Osteoblast (primary cell): ENCODE measurements around the gene TRIM10. TPM values are rescaled to one million over a fixed set of nuclear protein-coding genes. Genes with fewer than 3 reads are reported as not detected.

Experiments
- DNase-seq: peaks from one replicate; pipeline ENCODE4 v3.0.0; 2011; ENCODE audit warnings: low spot score, mixed read lengths; ENCODE audit not compliant: insufficient read length; ENCODE audit errors: missing footprints
- H2AFZ ChIP-seq: 2 replicates; pipeline ENCODE4 v1.6.0; 2011; ENCODE audit warnings: mild to moderate bottlenecking, low read length
- H3K27ac ChIP-seq: 2 replicates; pipeline ENCODE4 v1.5.1; 2011; ENCODE audit warnings: mild to moderate bottlenecking, low read depth, low read length, moderate library complexity
- H3K27me3 ChIP-seq: 2 replicates; pipeline ENCODE4 v1.6.0; 2012; ENCODE audit warnings: mild to moderate bottlenecking, control low read depth, inconsistent platforms, low read length, moderate library complexity; ENCODE audit not compliant: insufficient read depth
- H3K36me3 ChIP-seq: 2 replicates; pipeline ENCODE4 v1.5.1; 2011; ENCODE audit warnings: mild to moderate bottlenecking, low read length, control low read depth, moderate library complexity; ENCODE audit not compliant: insufficient read depth
- H3K4me1 ChIP-seq: 2 replicates; pipeline ENCODE4 v1.5.1; 2011; ENCODE audit warnings: mild to moderate bottlenecking, low read length, control low read depth, moderate library complexity; ENCODE audit not compliant: insufficient read depth
- H3K4me2 ChIP-seq: 2 replicates; pipeline ENCODE4 v1.6.0; 2011; ENCODE audit warnings: mild to moderate bottlenecking, low read length; ENCODE audit not compliant: insufficient read depth
- H3K4me3 ChIP-seq: fragments of 200-600 bp; sonication (generic); 3 replicates; pipeline ENCODE4 v1.5.1; 2012; ENCODE audit warnings: mild to moderate bottlenecking, low read length, inconsistent platforms; ENCODE audit not compliant: insufficient read depth
- H3K79me2 ChIP-seq: 2 replicates; pipeline ENCODE4 v1.6.0; 2012; ENCODE audit warnings: mild to moderate bottlenecking, low read length, control low read depth, inconsistent platforms; ENCODE audit not compliant: insufficient read depth
- H3K9me3 ChIP-seq: 2 replicates; pipeline ENCODE4 v1.5.1; 2011; ENCODE audit warnings: low read depth, low read length, control low read depth
- H4K20me1 ChIP-seq: 2 replicates; pipeline ENCODE4 v1.6.0; 2012; ENCODE audit warnings: mild to moderate bottlenecking, low read length, control low read depth; ENCODE audit not compliant: insufficient read depth
- total RNA-seq: library from RNA; depleted of rRNA; stranded (reverse); fragments of >200 nt; gene quantifications from 2 replicates; pipeline ENCODE4 v1.2.3, GENCODE V29; 2012
- TF ChIP-seq, protein P1 (sequence below): IDR thresholded peaks from 2 replicates; pipeline ENCODE4 v1.5.1; 2011; ENCODE audit warnings: mild to moderate bottlenecking, low read depth, low read length, moderate library complexity; ENCODE audit errors: extremely low read depth

TRIM10 gene
- total RNA-seq, 1 donor = not detected

- TF ChIP-seq, protein P1, sequence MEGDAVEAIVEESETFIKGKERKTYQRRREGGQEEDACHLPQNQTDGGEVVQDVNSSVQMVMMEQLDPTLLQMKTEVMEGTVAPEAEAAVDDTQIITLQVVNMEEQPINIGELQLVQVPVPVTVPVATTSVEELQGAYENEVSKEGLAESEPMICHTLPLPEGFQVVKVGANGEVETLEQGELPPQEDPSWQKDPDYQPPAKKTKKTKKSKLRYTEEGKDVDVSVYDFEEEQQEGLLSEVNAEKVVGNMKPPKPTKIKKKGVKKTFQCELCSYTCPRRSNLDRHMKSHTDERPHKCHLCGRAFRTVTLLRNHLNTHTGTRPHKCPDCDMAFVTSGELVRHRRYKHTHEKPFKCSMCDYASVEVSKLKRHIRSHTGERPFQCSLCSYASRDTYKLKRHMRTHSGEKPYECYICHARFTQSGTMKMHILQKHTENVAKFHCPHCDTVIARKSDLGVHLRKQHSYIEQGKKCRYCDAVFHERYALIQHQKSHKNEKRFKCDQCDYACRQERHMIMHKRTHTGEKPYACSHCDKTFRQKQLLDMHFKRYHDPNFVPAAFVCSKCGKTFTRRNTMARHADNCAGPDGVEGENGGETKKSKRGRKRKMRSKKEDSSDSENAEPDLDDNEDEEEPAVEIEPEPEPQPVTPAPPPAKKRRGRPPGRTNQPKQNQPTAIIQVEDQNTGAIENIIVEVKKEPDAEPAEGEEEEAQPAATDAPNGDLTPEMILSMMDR = no peak
- Histone ChIP-seq H3K4me3 (no peak overlapping the region), H3K27me3 (peaks cover 88% of the 10 kb centered on the region), H2AFZ (no peak overlapping the region), H3K4me1 (no peaks in the 10 kb centered on the region), H3K79me2 (no peaks in the 10 kb centered on the region), H4K20me1 (no peaks in the 10 kb centered on the region), H3K9me3 (no peaks in the 10 kb centered on the region), H3K27ac (no peak overlapping the region), H3K36me3 (no peaks in the 10 kb centered on the region), H3K4me2 (no peak overlapping the region)
- DNase-seq = no peak
These were observed 11.7 kb upstream of the TRIM10 start for GRCh38 chr6:30172681-30173080.

- Histone ChIP-seq H3K27ac (no peak overlapping the region), H2AFZ (no peak overlapping the region), H3K36me3 (no peaks in the 10 kb centered on the region), H3K4me2 (no peak overlapping the region), H3K4me1 (no peaks in the 10 kb centered on the region), H3K9me3 (no peaks in the 10 kb centered on the region), H3K79me2 (no peaks in the 10 kb centered on the region), H4K20me1 (no peaks in the 10 kb centered on the region), H3K4me3 (no peak overlapping the region), H3K27me3 (peaks cover 89% of the 10 kb centered on the region)
- no peak for DNase-seq
- TF ChIP-seq, protein P1 = no peak
These were observed 10.9 kb upstream of the TRIM10 start for GRCh38 chr6:30171677-30172471.

- no peaks in the 10 kb centered on the region for H3K79me2 ChIP-seq
- H3K4me2 ChIP-seq = no peak overlapping the region
- no peak overlapping the region for H3K27ac ChIP-seq
- H4K20me1 ChIP-seq = no peaks in the 10 kb centered on the region
- H3K4me3 ChIP-seq = no peak overlapping the region
- DNase-seq = peak; percentile 87
- H3K4me1 ChIP-seq = no peaks in the 10 kb centered on the region
- peaks cover 78% of the 10 kb centered on the region for H3K27me3 ChIP-seq
- TF ChIP-seq, protein P1 = peak; percentile 91
- H2AFZ ChIP-seq = no peak overlapping the region
- no peaks in the 10 kb centered on the region for H3K36me3 ChIP-seq
- no peaks in the 10 kb centered on the region for H3K9me3 ChIP-seq
These were observed 8.9 kb upstream of the TRIM10 start for GRCh38 chr6:30169658-30170614.

GRCh38 chr6:30168741-30169140, 7.7 kb upstream of the TRIM10 start:
- Histone ChIP-seq H2AFZ (no peak overlapping the region), H3K4me2 (no peak overlapping the region), H3K27ac (no peak overlapping the region), H4K20me1 (no peaks in the 10 kb centered on the region), H3K4me3 (no peak overlapping the region), H3K36me3 (no peaks in the 10 kb centered on the region), H3K79me2 (no peaks in the 10 kb centered on the region), H3K27me3 (peaks cover 74% of the 10 kb centered on the region), H3K4me1 (no peaks in the 10 kb centered on the region), H3K9me3 (no peaks in the 10 kb centered on the region)
- TF ChIP-seq, protein P1 = no peak
- no peak for DNase-seq
